Measurements from ENCODE around the gene CCBE1. TPM values are rescaled to one million over a fixed set of nuclear protein-coding genes. Genes with fewer than 3 reads are reported as not detected.

The CCBE1 gene
- total RNA-seq, 1 donor from 2014 or later, result 6.4 TPM

DNA sequence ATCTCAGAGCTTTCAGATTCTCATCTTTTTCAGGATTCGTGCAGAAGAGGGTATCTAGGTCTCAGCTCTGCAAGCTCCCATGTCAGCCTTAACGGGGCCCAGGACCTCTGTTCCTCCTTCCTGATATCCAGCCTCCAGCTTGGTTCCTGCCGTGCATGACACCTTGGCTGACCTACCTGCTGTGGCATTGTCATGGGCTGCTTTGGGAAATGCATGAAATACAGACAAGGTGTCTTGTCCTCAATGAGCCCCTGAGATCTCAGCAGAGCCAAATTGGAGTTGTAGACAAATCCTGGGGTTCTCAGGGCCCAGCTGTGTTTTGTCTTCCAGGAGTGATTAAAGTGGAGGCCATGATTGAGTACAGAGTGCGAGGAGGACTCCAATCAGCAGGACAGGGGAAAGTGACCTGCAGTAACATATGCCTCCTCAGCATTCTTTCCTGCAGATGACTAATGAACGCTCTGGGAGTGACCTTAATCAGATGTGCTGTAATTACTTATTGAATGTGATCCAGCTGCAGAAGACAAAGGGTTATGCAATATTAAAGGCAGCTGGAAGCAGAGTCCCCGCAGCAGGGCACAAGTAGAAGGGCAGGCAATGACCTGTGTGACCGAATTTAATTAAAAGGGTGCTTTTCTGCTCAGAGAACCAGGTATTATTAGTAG, 141.1 kb downstream of the CCBE1 start:
- Histone ChIP-seq H3K27ac (no peak overlapping the region), H3K9ac (no peak overlapping the region), H3K4me1 (no peaks in the 10 kb centered on the region), H3F3A (ENCODE audit: low read depth) (no peaks in the 10 kb centered on the region), H3K79me2 (ENCODE audit: low read depth) (no peaks in the 10 kb centered on the region), H3K4me3 (no peak overlapping the region), H4K20me1 (ENCODE audit: low read depth) (no peaks in the 10 kb centered on the region), H3K9me3 (ENCODE audit: low read depth) (no peaks in the 10 kb centered on the region), H3K36me3 (no peaks in the 10 kb centered on the region), H3K27me3 (no peaks in the 10 kb centered on the region), H2AFZ (replicated peaks) (no peak overlapping the region), H3K4me2 (no peak overlapping the region)
- no peak for TF ChIP-seq EZH2phosphoT487 (IDR thresholded peaks at IDR 0.05)
- TF ChIP-seq EZH2 (IDR thresholded peaks at IDR 0.05), result no peak
- TF ChIP-seq, protein P1, sequence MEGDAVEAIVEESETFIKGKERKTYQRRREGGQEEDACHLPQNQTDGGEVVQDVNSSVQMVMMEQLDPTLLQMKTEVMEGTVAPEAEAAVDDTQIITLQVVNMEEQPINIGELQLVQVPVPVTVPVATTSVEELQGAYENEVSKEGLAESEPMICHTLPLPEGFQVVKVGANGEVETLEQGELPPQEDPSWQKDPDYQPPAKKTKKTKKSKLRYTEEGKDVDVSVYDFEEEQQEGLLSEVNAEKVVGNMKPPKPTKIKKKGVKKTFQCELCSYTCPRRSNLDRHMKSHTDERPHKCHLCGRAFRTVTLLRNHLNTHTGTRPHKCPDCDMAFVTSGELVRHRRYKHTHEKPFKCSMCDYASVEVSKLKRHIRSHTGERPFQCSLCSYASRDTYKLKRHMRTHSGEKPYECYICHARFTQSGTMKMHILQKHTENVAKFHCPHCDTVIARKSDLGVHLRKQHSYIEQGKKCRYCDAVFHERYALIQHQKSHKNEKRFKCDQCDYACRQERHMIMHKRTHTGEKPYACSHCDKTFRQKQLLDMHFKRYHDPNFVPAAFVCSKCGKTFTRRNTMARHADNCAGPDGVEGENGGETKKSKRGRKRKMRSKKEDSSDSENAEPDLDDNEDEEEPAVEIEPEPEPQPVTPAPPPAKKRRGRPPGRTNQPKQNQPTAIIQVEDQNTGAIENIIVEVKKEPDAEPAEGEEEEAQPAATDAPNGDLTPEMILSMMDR (IDR thresholded peaks at IDR 0.05), result no peak
- no peaks in the 10 kb centered on the region for H3K4me1 Mint-ChIP-seq
- no peak overlapping the region for H3K4me3 Mint-ChIP-seq
- peaks cover 4% of the 10 kb centered on the region for H3K9me3 Mint-ChIP-seq
- peaks cover 2% of the 10 kb centered on the region for H3K36me3 Mint-ChIP-seq
- H3K27ac Mint-ChIP-seq, result no peak overlapping the region
- peaks cover 10% of the 10 kb centered on the region for H3K27me3 Mint-ChIP-seq (ENCODE audit: insufficient read depth, low read depth)
- no peak for DNase-seq (ENCODE audit: low spot score)

DNA sequence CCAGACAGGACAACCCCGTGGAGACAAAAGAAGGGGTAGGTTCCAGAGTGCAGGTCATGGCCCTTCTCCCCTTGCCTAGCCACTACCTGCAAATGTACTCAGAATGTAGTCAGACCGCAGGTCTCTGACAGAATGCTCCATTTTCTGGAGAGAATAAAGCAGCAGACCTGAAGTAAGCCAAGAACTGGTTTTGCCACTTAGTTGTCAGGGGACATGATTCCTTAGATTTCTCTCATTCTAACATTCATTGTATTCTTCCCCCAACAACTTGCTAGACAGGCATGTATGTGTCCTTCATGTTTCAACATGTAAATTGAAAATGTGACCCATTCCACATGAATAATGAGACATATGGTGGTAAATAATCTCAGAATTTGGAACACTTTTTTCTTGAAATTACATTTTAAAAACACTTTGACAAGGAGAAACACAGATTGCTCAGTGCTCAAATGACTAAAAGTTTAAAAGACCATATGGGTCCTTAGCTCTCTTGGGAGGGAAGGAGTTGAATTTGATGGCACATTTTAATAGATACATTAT, 142.4 kb downstream of the CCBE1 start:
- no peaks in the 10 kb centered on the region for H3K9me3 ChIP-seq (ENCODE audit: low read depth)
- no peaks in the 10 kb centered on the region for H3F3A ChIP-seq (ENCODE audit: low read depth)
- no peaks in the 10 kb centered on the region for H4K20me1 ChIP-seq (ENCODE audit: low read depth)
- Mint-ChIP-seq H3K4me3 (no peak overlapping the region), H3K4me1 (no peaks in the 10 kb centered on the region), H3K27ac (no peak overlapping the region), H3K27me3 (ENCODE audit: insufficient read depth, low read depth) (peaks cover 10% of the 10 kb centered on the region), H3K36me3 (peaks cover 2% of the 10 kb centered on the region), H3K9me3 (peaks cover 4% of the 10 kb centered on the region)
- H3K27me3 ChIP-seq, result no peaks in the 10 kb centered on the region
- no peaks in the 10 kb centered on the region for H3K36me3 ChIP-seq
- no peak overlapping the region for H3K4me3 ChIP-seq
- no peaks in the 10 kb centered on the region for H3K4me1 ChIP-seq
- no peak for DNase-seq (ENCODE audit: low spot score)
- no peak overlapping the region for H3K9ac ChIP-seq
- no peak overlapping the region for H3K27ac ChIP-seq
- no peak overlapping the region for H3K4me2 ChIP-seq
- H2AFZ ChIP-seq (replicated peaks), result no peak overlapping the region
- H3K79me2 ChIP-seq (ENCODE audit: low read depth), result no peaks in the 10 kb centered on the region
- TF ChIP-seq, protein P1 (IDR thresholded peaks at IDR 0.05), result no peak
- no peak for TF ChIP-seq EZH2phosphoT487 (IDR thresholded peaks at IDR 0.05)
- no peak for TF ChIP-seq EZH2 (IDR thresholded peaks at IDR 0.05)

DNA sequence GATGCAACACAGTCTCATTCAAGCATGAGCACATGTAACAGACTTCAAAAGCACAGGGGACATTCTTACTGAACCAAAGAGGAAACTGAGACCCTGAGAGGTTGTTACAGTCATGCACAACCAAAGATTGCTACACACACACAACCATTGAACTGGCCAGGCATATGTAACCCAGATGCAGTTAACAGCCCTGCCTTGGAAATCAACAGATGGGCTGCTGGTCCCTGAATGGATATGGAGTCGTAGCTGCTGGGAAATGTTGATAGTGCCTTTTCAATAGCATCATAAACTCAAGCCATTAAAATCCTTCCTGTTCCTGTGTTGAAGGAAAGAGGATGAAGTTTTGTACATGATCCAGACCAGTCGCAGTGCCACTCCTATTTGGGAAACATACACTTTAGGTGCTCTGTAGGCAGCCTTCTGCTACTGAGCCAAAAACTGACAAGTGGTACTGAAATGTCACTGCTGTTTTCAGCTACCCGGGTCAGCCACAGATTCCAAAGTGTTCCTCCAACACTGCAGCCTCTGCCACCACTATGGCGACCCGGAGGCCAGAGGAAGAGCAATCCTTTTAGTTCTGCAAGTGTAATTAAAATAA, 143.9 kb downstream of the CCBE1 start:
- no peaks in the 10 kb centered on the region for H3K4me1 Mint-ChIP-seq
- Histone ChIP-seq H3K79me2 (ENCODE audit: low read depth) (no peaks in the 10 kb centered on the region), H3K36me3 (no peaks in the 10 kb centered on the region), H3K4me2 (no peak overlapping the region), H3K9me3 (ENCODE audit: low read depth) (no peaks in the 10 kb centered on the region), H3K27me3 (no peaks in the 10 kb centered on the region), H3K4me3 (no peak overlapping the region), H2AFZ (replicated peaks) (no peak overlapping the region), H3K9ac (no peak overlapping the region), H3K4me1 (no peaks in the 10 kb centered on the region), H3K27ac (no peak overlapping the region), H3F3A (ENCODE audit: low read depth) (no peaks in the 10 kb centered on the region), H4K20me1 (ENCODE audit: low read depth) (no peaks in the 10 kb centered on the region)
- H3K9me3 Mint-ChIP-seq, result peaks cover 4% of the 10 kb centered on the region
- H3K27ac Mint-ChIP-seq, result no peak overlapping the region
- peaks cover 11% of the 10 kb centered on the region for H3K27me3 Mint-ChIP-seq (ENCODE audit: insufficient read depth, low read depth)
- no peak overlapping the region for H3K4me3 Mint-ChIP-seq
- TF ChIP-seq EZH2phosphoT487 (IDR thresholded peaks at IDR 0.05), result no peak
- no peak for TF ChIP-seq EZH2 (IDR thresholded peaks at IDR 0.05)
- TF ChIP-seq, protein P1 (IDR thresholded peaks at IDR 0.05), result no peak
- peaks cover 2% of the 10 kb centered on the region for H3K36me3 Mint-ChIP-seq
- no peak for DNase-seq (ENCODE audit: low spot score)

Measured in neural progenitor cell (in vitro differentiated cells).